SK-N-SH treated with all-trans-retinoic acid at 6 μM for 48 hours (cell line): Measurements from ENCODE around the gene TRAPPC1.

Experiments
- ATAC-seq: fragments of 200-7000 bp; cut with Tn5 transposase; 3 replicates; pipeline ENCODE4 v1.9.1; 2020; ENCODE audit warnings: mild to moderate bottlenecking, moderate library complexity
- ARNTL ChIP-seq: fragments of 450-650 bp; formaldehyde crosslinking; IDR thresholded peaks from 2 replicates; pipeline ENCODE4 v1.5.0; 2020; ENCODE audit warnings: low read depth, mild to moderate bottlenecking, moderate library complexity, borderline replicate concordance
- BACH2 ChIP-seq: fragments of 250-450 bp; sonication (Bioruptor Pico); IDR thresholded peaks from 2 replicates; pipeline ENCODE4 v1.9.0; 2021; ENCODE audit warnings: mild to moderate bottlenecking, borderline replicate concordance
- CREB5 ChIP-seq: fragments of 250-450 bp; sonication (Bioruptor Pico); IDR thresholded peaks from 2 replicates; pipeline ENCODE4 v1.5.1; 2020; ENCODE audit warnings: low read depth, mild to moderate bottlenecking, moderate library complexity
- CSDC2 ChIP-seq: fragments of 250-450 bp; sonication (Bioruptor Pico); IDR thresholded peaks from 2 replicates; pipeline ENCODE4 v1.5.0; 2020; ENCODE audit warnings: mild to moderate bottlenecking, moderate library complexity
- CSRNP3 ChIP-seq: fragments of 250-450 bp; sonication (Bioruptor Pico); IDR thresholded peaks from 2 replicates; pipeline ENCODE4 v1.5.1; 2021; ENCODE audit warnings: mild to moderate bottlenecking, moderate library complexity
- ESRRG ChIP-seq: fragments of 250-450 bp; sonication (Bioruptor Pico); IDR thresholded peaks from 2 replicates; pipeline ENCODE4 v1.6.1; 2021; ENCODE audit warnings: mild to moderate bottlenecking
- GLIS3 ChIP-seq: fragments of 250-450 bp; sonication (Bioruptor Pico); IDR thresholded peaks from 2 replicates; pipeline ENCODE4 v1.5.0; 2020; ENCODE audit warnings: mild to moderate bottlenecking, moderate library complexity
- ISL1 ChIP-seq: fragments of 250-450 bp; sonication (Bioruptor Pico); IDR thresholded peaks from 2 replicates; pipeline ENCODE4 v2.1.2; 2022; ENCODE audit warnings: mild to moderate bottlenecking, moderate library complexity
- OSR1 ChIP-seq: fragments of 250-450 bp; sonication (Bioruptor Pico); IDR thresholded peaks from 2 replicates; pipeline ENCODE4 v1.8.0; 2022; ENCODE audit warnings: moderate library complexity, mild to moderate bottlenecking, inconsistent platforms
- PATZ1 ChIP-seq: fragments of 250-450 bp; sonication (Bioruptor Pico); IDR thresholded peaks from 2 replicates; pipeline ENCODE4 v1.8.0; 2020; ENCODE audit warnings: mild to moderate bottlenecking, moderate library complexity, borderline replicate concordance
- POU6F1 ChIP-seq: fragments of 250-450 bp; sonication (Bioruptor Pico); IDR thresholded peaks from 2 replicates; pipeline ENCODE4 v1.8.0; 2021; ENCODE audit warnings: low read depth, mild to moderate bottlenecking, moderate library complexity, borderline replicate concordance
- PPARA ChIP-seq: fragments of 250-450 bp; sonication (Bioruptor Pico); IDR thresholded peaks from 2 replicates; pipeline ENCODE4 v1.5.0; 2020; ENCODE audit warnings: mild to moderate bottlenecking, borderline replicate concordance
- RARB ChIP-seq: fragments of 250-450 bp; sonication (Bioruptor Pico); IDR thresholded peaks from 2 replicates; pipeline ENCODE4 v1.8.0; 2021; ENCODE audit warnings: mild to moderate bottlenecking, moderate library complexity
- TCF4 ChIP-seq: fragments of 250-450 bp; sonication (Bioruptor Pico); IDR thresholded peaks from 2 replicates; pipeline ENCODE4 v1.8.0; 2021; ENCODE audit warnings: mild to moderate bottlenecking, moderate library complexity, borderline replicate concordance
- TOX ChIP-seq: fragments of 250-450 bp; sonication (Bioruptor Pico); IDR thresholded peaks from 2 replicates; pipeline ENCODE4 v1.8.0; 2021; ENCODE audit warnings: mild to moderate bottlenecking, moderate library complexity, borderline replicate concordance
- TSHZ2 ChIP-seq: fragments of 250-450 bp; sonication (Bioruptor Pico); IDR thresholded peaks from 2 replicates; pipeline ENCODE4 v1.5.0; 2020; ENCODE audit warnings: mild to moderate bottlenecking, moderate library complexity
- ZC3H10 ChIP-seq: fragments of 250-450 bp; sonication (Bioruptor Pico); IDR thresholded peaks from 2 replicates; pipeline ENCODE4 v1.5.1; 2021; ENCODE audit warnings: mild to moderate bottlenecking, moderate library complexity
- ZFP3 ChIP-seq: fragments of 250-450 bp; sonication (Bioruptor Pico); IDR thresholded peaks from 2 replicates; pipeline ENCODE4 v1.5.0; 2020; ENCODE audit warnings: mild to moderate bottlenecking, moderate library complexity
- ZFP30 ChIP-seq: fragments of 450-650 bp; formaldehyde crosslinking; IDR thresholded peaks from 2 replicates; pipeline ENCODE4 v1.5.0; 2022; ENCODE audit warnings: mild to moderate bottlenecking, moderate library complexity
- ZNF565 ChIP-seq: fragments of 450-650 bp; formaldehyde crosslinking; conservative IDR thresholded peaks from 2 replicates; pipeline ENCODE4 v1.5.0; 2020; ENCODE audit warnings: low read depth, mild to moderate bottlenecking, moderate library complexity
- ZNF70 ChIP-seq: fragments of 450-650 bp; formaldehyde crosslinking; IDR thresholded peaks from 2 replicates; pipeline ENCODE4 v1.5.0; 2020; ENCODE audit warnings: mild to moderate bottlenecking, moderate library complexity
- ZNF8 ChIP-seq: fragments of 450-650 bp; formaldehyde crosslinking; IDR thresholded peaks from 2 replicates; pipeline ENCODE4 v1.5.0; 2020; ENCODE audit warnings: mild to moderate bottlenecking, moderate library complexity

The TRAPPC1 gene

GRCh38 chr17:7927596-7927995 lies 4.2 kb downstream of the TRAPPC1 start:
- TF ChIP-seq CREB5 (CRISPR knock-in tag) (no peak), RARB (CRISPR knock-in tag) (no peak), PATZ1 (no peak), TSHZ2 (no peak), ARNTL (no peak), BACH2 (CRISPR knock-in tag) (no peak), TOX (CRISPR knock-in tag) (no peak)
- no peak for ATAC-seq

GRCh38 chr17:7922845-7923628 lies 8.7 kb downstream of the TRAPPC1 start:
- TF ChIP-seq TCF4 (CRISPR knock-in tag) (no peak), ZNF565 (CRISPR knock-in tag) (no peak), ISL1 (CRISPR knock-in tag) (no peak), CSDC2 (no peak), PPARA (CRISPR knock-in tag) (no peak), ZNF8 (CRISPR knock-in tag) (no peak), BACH2 (CRISPR knock-in tag) (no peak), ESRRG (CRISPR knock-in tag) (no peak)
- ATAC-seq: no peak

GRCh38 chr17:7922269-7922844 lies 9.4 kb downstream of the TRAPPC1 start:
- no peak for ATAC-seq
- TF ChIP-seq RARB (CRISPR knock-in tag) (no peak), GLIS3 (CRISPR knock-in tag) (no peak), CSRNP3 (no peak), ZFP3 (CRISPR knock-in tag) (no peak), ZNF70 (no peak), POU6F1 (CRISPR knock-in tag) (no peak), CREB5 (CRISPR knock-in tag) (no peak), ZC3H10 (CRISPR knock-in tag) (no peak), ZNF565 (CRISPR knock-in tag) (no peak), PATZ1 (no peak), PPARA (CRISPR knock-in tag) (no peak), ZFP30 (CRISPR knock-in tag) (no peak), CSDC2 (no peak), OSR1 (CRISPR knock-in tag) (no peak), ESRRG (CRISPR knock-in tag) (no peak), ISL1 (CRISPR knock-in tag) (no peak)
